Measurements from ENCODE around the gene CNTLN. TPM values are rescaled to one million over a fixed set of nuclear protein-coding genes. Genes with fewer than 3 reads are reported as not detected.

The CNTLN gene
- total and polyA plus RNA-seq, 2 experiments from 2014 or later, result 3.6 to 9.2 TPM

DNA sequence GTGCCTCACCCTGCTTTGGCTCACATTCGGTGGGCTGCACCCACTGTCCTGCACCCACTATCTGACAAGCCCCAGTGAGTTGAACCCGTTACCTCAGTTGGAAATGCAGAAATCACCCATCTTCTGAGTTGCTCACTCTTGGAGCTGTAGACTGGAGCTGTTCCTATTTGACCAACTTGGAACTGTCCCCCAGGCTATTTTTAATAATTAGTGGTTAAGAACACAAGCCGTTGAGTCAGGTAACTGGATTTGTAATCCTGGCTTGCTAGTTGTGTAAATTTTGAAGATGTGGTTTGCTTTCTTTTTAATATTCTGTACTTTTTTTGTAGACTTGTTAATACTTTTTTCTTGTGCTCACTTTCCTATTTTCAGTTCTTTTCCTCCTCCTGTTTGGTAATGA lies 81.2 kb downstream of the CNTLN start:
- no peaks in the 10 kb centered on the region for H4K20me1 ChIP-seq (ENCODE audit: insufficient read depth, poor library complexity, severe bottlenecking)
- H3K27me3 ChIP-seq, result no peaks in the 10 kb centered on the region
- no peak overlapping the region for H3K27ac ChIP-seq
- no peaks in the 10 kb centered on the region for H3K9me3 ChIP-seq (ENCODE audit: low read depth)
- TF ChIP-seq EZH2 (IDR thresholded peaks at IDR 0.05; ENCODE audit: borderline replicate concordance) (no peak), EZH2phosphoT487 (IDR thresholded peaks at IDR 0.05; ENCODE audit: low read depth, severe bottlenecking, unreplicated experiment) (no peak)
- TF ChIP-seq, protein P1, sequence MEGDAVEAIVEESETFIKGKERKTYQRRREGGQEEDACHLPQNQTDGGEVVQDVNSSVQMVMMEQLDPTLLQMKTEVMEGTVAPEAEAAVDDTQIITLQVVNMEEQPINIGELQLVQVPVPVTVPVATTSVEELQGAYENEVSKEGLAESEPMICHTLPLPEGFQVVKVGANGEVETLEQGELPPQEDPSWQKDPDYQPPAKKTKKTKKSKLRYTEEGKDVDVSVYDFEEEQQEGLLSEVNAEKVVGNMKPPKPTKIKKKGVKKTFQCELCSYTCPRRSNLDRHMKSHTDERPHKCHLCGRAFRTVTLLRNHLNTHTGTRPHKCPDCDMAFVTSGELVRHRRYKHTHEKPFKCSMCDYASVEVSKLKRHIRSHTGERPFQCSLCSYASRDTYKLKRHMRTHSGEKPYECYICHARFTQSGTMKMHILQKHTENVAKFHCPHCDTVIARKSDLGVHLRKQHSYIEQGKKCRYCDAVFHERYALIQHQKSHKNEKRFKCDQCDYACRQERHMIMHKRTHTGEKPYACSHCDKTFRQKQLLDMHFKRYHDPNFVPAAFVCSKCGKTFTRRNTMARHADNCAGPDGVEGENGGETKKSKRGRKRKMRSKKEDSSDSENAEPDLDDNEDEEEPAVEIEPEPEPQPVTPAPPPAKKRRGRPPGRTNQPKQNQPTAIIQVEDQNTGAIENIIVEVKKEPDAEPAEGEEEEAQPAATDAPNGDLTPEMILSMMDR (IDR thresholded peaks at IDR 0.05; ENCODE audit: poor library complexity), result no peak
- DNase-seq (ENCODE audit: low spot score), result no peak
- H3K4me3 ChIP-seq, result no peak overlapping the region
- H3K4me1 ChIP-seq (ENCODE audit: insufficient read depth), result no peaks in the 10 kb centered on the region
- H2AFZ ChIP-seq, result no peak overlapping the region
- no peak overlapping the region for H3K4me2 ChIP-seq
- H3K36me3 ChIP-seq (replicated peaks; ENCODE audit: insufficient read depth, low read depth), result no peaks in the 10 kb centered on the region
- no peaks in the 10 kb centered on the region for H3K79me2 ChIP-seq
- WGBS (ENCODE audit: low lambda C conversion rate, missing lambda C conversion rate), result 77% methylated on average over 3 of the region's 3 CpGs
- H3K9me2 ChIP-seq (replicated peaks; ENCODE audit: insufficient read depth), result no peaks in the 10 kb centered on the region

DNA sequence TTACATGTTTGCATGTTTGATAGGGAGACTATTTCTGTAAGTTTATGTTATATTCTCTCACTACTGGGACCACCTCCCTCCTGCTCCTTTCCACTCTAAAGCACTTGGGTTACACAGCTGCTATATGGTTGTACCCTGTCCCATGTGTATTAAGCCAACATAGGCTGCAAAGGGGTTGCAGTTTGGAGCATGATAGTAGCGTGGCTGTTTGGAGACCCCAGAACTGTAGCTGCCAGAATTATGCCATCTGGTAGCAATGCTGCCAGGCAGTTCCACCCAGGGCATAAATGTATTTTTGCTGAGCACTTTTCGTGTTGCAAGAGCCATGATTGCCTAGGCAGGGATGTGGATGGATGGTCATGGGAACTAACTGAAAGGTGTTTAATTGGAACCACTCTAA lies 81.8 kb downstream of the CNTLN start:
- H3K4me1 ChIP-seq (ENCODE audit: insufficient read depth), result no peaks in the 10 kb centered on the region
- H3K27me3 ChIP-seq, result no peaks in the 10 kb centered on the region
- no peak overlapping the region for H2AFZ ChIP-seq
- H3K79me2 ChIP-seq, result no peaks in the 10 kb centered on the region
- 90% methylated on average over 2 of the region's 2 CpGs for WGBS (ENCODE audit: low lambda C conversion rate, missing lambda C conversion rate)
- H3K9me3 ChIP-seq (ENCODE audit: low read depth), result no peaks in the 10 kb centered on the region
- H4K20me1 ChIP-seq (ENCODE audit: insufficient read depth, poor library complexity, severe bottlenecking), result no peaks in the 10 kb centered on the region
- no peak overlapping the region for H3K4me2 ChIP-seq
- no peak overlapping the region for H3K27ac ChIP-seq
- no peaks in the 10 kb centered on the region for H3K9me2 ChIP-seq (replicated peaks; ENCODE audit: insufficient read depth)
- TF ChIP-seq, protein P1 (IDR thresholded peaks at IDR 0.05; ENCODE audit: poor library complexity), result no peak
- TF ChIP-seq EZH2 (IDR thresholded peaks at IDR 0.05; ENCODE audit: borderline replicate concordance) (no peak), EZH2phosphoT487 (IDR thresholded peaks at IDR 0.05; ENCODE audit: low read depth, severe bottlenecking, unreplicated experiment) (no peak)
- H3K4me3 ChIP-seq, result no peak overlapping the region
- no peaks in the 10 kb centered on the region for H3K36me3 ChIP-seq (replicated peaks; ENCODE audit: insufficient read depth, low read depth)
- DNase-seq (ENCODE audit: low spot score), result no peak

DNA sequence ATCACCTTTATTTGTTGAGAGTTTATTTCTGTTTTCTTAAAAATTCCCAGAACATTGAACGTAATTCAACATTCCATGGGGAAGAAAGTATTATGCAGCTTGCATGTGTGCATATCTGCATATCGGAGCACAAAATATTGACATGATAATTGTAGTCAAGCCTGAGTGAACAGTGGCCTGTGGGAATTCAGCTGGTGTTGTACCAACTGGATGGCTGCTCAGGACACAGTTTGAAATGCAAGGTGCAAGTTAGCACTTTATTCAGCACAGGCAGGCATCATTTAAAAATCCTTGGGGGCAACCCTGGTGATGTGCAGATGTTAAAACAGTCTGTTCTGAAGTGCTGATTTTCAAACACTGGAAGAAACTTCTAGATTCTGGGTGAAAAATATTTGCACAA lies 82.4 kb downstream of the CNTLN start:
- 88% methylated on average over 2 of the region's 2 CpGs for WGBS (ENCODE audit: low lambda C conversion rate, missing lambda C conversion rate)

More for the DNA sequence above, 82.4 kb downstream of the CNTLN start:
- Histone ChIP-seq H3K27ac (no peak overlapping the region), H3K4me1 (ENCODE audit: insufficient read depth) (no peaks in the 10 kb centered on the region), H3K4me2 (no peak overlapping the region), H3K79me2 (no peaks in the 10 kb centered on the region), H3K4me3 (no peak overlapping the region), H3K27me3 (no peaks in the 10 kb centered on the region), H3K36me3 (replicated peaks; ENCODE audit: insufficient read depth, low read depth) (no peaks in the 10 kb centered on the region), H3K9me2 (replicated peaks; ENCODE audit: insufficient read depth) (no peaks in the 10 kb centered on the region), H3K9me3 (ENCODE audit: low read depth) (no peaks in the 10 kb centered on the region), H4K20me1 (ENCODE audit: insufficient read depth, poor library complexity, severe bottlenecking) (no peaks in the 10 kb centered on the region), H2AFZ (no peak overlapping the region)
- no peak for DNase-seq (ENCODE audit: low spot score)
- TF ChIP-seq EZH2 (IDR thresholded peaks at IDR 0.05; ENCODE audit: borderline replicate concordance), result no peak
- TF ChIP-seq, protein P1 (IDR thresholded peaks at IDR 0.05; ENCODE audit: poor library complexity), result no peak
- no peak for TF ChIP-seq EZH2phosphoT487 (IDR thresholded peaks at IDR 0.05; ENCODE audit: low read depth, severe bottlenecking, unreplicated experiment)

All from hepatocyte (in vitro differentiated cells).